Femur (tissue), 1 donor: ENCODE data around the gene ACTR1A.
"Not testable (repeated sequence)": the region's sequence is repeated elsewhere in the genome, so short reads cannot be mapped to it uniquely, and the experiment has no call there.

Experiments
- DNase-seq: peaks from one replicate; pipeline ENCODE4 v3.0.0-alpha.2; 2017

Gene ACTR1A

DNA sequence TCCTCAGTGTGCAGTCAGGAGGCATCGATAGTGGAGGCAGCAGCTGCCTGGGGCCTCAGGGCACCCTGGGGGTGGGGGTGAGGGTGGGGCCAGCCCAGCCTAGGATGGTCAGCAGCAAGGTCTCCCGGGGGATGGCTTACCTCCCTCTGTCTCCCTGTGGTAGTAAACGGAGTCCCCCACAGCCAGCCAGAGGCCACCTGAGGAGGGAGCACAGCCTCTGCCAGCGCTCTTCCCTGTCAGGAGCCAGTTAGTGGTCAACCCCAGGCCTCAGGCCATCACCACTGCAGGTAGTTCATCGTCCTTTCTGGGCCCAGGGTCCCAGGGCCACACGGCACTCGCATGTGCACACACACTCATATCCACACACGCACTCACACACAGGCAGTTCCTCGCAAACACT, 22.1 kb downstream of the ACTR1A start:
- no peak for DNase-seq

DNA sequence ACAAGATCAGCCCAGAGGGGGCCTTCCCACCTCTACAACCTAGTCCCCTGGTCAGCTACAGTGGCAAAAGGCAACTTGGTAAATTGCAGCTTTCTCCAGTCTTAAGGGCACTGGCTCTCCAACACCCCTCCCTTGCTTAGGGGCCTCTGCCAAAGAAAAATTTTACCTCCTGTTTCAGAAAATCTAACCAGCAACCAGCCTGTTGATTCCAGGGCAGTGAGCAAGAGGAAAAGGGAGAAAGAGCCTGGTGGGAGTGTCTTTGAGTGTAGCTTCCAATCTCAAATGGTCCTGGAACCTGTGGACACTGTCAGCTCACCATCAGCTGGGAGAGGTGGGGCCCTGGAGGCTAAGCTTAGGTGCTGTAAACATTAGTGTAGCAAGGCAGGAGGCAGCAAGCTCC, 22.9 kb downstream of the ACTR1A start:
- DNase-seq = no peak

DNA sequence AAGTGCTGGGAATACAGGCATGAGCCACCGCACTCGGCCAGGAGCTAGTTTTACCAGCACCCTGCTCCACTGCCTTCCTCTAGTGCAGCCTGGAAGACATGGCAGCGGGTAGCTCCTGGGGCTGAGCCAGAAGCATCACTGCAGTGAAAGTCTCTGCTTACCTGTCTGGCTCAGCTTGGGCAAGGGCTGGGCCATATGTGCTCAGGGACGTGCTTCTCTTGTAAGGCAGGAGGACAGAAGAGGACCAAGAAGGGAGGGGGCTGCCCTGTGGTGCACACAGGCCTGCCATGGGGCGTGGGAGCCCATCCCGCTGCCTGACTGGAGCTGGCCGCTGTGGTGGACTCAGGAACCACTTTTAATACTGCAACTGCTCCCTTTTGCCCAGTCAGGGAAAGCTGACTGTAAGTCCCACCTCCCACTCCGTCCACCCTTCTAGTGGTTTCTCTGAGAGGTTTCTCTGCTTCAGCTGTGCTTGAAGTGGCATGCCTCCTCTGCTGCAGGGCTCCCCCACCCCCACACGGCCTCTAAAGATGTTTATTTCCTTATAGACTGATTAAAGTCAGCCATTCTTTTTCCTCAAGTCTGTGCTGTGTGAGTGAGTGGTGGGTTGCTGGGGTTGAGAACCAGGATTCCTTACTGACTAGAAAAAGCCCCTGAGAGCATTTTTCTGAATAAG, 25.9 kb downstream of the ACTR1A start:
- DNase-seq = no peak

DNA sequence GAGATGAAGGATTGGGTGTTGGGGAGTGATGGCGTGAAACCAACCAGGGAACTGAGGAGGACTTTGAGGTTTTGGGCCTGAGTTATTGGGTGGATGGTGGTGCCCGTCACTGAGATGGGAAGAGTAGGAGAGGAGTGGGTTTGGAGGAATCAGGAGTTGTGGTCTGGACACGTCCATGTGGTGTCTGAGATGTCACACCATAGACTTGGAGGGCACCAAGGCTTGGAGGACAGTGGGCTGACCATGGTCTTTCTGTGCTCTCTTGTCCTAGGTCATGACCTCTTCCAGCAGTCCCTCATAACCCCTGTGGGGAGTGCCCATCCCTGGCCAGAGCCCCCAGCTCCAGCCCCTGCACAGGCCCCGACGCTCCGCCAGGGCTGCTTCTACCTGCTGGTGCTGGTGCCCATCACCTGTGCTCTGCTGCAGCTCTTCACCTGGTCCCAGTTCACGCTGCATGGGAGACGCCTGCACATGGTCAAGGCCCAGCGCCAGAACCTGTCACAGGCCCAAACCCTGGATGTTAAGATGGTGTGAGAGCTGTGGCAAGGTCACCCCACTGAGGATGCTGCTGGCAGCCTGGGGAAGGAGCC, 27.0 kb downstream of the ACTR1A start:
- no peak for DNase-seq

DNA sequence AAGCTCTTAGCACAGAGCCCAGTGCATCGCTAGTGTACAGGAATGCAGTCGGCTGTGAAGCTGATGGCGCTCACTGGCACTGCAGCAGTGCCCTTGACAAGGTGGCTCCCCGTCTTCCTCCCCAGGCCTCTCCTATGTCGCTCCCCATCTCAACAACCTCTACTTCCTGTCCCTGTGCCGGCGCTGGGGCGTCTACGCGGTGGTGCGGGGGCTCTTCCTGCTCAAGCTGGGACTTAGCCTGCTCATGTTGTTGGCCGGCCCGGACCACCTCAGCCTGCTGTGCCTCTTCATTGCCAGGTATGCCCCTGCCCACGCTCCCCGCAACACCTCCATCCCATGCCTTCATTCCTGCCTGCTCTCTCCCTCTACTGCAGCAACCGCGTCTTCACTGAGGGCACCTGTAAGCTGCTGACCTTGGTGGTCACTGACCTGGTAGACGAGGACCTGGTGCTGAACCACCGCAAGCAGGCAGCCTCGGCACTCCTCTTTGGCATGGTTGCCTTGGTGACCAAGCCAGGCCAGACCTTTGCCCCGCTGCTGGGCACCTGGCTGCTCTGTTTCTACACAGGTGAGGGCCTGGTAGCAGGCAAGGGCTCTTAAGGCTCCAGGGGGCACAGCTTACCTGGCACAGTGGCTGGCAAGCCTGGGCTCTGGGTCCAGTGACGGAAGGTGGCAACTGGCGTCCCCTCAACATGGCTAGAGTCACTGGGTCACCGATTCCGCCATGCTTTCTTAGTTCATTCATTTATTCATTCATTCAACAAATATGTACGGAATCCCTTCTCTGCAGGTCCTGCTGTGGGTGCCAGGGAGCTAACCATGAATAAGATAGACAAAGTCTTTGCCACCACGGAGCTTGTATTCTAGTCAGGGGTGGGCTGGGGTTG, 28.8 kb downstream of the ACTR1A start:
- no peak for DNase-seq

DNA sequence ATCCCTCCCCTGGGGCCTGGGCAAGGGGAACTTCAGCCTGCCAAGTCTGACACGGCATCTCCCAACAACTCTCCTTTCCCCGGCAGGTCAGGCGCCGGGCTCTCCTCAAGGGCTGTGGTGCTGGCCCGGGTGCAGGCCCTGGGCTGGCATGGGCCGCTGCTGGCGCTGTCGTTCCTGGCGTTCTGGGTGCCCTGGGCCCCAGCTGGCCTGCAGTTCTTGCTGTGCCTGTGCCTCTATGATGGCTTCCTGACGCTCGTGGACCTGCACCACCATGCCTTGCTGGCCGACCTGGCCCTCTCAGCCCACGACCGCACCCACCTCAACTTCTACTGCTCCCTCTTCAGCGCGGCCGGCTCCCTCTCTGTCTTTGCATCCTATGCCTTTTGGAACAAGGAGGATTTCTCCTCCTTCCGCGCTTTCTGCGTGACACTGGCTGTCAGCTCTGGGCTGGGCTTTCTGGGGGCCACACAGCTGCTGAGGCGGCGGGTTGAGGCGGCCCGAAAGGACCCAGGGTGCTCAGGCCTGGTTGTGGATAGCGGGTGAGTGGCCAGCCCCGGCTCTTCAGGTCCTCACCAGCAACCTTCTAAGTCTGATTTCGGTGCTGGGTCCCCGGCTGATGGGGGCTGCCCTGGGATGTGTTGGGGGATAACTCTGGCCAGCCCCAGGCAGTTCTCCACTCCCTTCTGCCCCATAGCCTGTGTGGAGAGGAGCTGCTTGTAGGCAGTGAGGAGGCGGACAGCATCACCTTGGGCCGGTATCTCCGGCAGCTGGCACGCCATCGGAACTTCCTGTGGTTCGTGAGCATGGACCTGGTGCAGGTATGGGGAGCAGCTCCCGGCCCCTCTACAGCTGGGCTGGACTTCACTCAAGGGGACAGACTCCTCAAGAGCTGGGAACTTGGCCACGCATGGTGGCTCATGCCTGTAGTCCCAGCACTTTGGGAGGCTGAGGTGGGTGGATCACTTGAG, 31.6 kb downstream of the ACTR1A start:
- no peak for DNase-seq

DNA sequence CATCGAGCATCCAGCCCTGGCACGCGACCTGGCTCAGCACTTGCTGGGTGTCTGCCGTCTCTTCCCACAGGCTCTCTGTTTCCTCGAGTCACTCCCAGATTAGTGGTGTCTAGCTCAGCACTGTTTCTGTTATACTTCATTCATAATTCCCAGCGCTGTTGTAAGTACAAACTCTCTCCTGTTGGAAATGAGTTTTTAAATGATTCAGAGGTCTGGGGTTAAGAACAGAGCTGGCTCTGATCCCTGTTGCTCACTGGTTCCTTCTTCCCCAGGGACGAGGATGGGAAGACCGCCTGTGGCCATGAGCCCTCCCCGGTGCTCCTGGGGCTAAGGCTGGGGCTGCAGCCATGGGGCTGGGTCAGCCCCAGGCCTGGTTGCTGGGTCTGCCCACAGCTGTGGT, 33.8 kb downstream of the ACTR1A start:
- no peak for DNase-seq

DNA sequence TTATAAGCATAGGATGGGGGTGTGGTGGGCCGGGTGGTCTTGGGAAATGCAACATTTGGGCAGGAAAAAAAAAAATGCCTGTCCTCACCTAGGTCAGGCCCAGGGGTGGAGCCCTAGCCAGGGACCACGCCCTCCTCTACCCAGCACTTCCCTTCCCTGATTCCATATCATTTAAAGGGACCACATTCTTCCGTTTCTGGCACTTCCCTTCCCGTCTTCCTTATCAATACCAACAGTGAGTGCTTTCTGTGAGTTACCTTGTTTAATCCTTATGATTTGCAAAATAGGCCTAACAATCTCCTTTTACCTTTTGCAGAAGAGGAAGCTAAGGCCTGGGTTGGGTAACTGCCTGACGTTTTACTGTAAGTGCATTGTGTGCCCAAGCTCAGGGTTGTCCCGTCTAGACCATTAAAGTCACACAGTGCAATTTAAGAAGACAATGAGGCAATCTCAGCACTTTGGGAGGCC, 34.5 kb downstream of the ACTR1A start:
- DNase-seq = no peak

DNA sequence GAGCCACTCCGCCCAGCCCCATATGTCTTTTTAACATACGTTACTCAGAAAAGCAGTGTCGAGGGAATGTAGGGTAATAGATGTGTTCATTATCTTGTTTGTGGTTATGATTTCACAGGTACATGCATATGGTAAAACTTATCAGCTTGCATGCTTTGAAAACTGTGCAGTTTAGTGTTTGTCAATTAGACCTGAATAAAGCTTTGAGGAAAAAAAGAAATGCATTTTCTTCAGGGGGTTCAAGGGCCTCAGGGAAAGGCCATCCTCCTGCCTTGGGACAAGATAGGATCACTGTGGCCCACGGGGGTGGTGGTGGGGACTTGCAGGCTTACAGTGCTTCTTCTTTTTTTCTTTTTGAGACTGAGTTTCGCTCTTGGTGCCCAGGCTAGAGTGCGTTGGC, 35.2 kb downstream of the ACTR1A start:
- DNase-seq = no peak

DNA sequence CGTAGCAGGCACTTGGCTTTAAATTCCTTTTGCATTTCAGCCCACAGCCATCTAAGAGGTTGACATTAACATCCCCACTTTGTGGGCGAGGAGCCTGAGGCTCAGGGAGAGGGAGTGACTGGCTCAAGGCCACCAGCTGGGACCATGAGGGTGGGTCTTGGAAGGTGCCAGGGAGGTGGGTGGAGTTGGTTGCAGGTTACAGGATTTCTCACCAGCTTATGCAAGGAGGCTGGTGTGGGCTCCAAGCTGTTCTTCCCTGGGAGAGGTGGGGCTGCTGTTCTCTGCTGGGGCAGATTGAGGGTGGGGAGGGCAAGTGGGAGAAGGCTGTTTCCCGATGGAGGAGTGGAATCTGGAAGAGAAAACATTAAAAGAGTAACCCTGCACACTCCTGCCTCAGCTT, 37.0 kb downstream of the ACTR1A start:
- no peak for DNase-seq

DNA sequence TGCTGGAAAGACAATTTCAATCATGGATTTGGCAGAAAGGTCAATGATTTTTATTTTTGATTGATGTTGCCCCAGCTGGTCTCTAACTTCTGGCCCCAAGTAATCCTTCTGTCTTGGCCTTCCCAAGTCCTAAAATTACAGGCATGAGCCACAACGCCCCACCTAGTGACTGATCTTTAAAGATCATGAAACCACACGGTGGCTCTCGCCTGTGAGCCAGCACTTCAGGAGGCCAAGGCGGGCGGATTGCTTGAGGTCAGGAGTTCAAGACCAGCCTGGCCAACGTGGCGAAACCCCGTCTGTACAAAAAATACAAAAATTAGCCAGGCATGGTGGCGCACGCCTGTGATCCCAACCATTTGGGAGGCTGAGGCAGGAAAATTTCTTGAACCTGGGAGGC, 38.5 kb downstream of the ACTR1A start:
- DNase-seq = no peak

DNA sequence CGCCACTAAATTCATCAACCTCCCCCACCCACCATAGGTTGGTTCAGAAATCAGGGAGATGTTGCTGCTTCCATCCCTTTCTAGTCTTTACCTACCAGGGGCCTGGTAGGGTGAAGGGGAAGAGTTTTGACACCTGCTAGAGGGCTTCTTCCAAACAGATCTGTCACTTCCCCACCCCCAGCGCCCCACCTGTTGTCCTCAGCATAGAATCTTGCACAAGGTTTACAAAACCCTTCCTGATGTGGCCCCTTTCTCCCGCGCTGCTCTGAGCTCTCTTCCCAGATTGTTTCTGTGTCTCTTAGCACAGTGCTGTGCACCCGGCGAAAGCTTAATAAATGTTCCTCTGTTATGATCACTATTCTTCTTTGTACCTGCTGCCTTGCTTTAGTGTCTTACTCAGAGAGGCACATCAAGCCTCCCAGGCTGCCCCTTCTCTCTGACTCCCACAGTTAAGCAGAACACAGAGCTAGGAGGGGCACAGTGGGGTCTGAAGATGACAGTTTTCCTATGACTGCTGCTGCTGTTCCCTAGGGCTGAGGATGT, 39.9 kb downstream of the ACTR1A start:
- no peak for DNase-seq

DNA sequence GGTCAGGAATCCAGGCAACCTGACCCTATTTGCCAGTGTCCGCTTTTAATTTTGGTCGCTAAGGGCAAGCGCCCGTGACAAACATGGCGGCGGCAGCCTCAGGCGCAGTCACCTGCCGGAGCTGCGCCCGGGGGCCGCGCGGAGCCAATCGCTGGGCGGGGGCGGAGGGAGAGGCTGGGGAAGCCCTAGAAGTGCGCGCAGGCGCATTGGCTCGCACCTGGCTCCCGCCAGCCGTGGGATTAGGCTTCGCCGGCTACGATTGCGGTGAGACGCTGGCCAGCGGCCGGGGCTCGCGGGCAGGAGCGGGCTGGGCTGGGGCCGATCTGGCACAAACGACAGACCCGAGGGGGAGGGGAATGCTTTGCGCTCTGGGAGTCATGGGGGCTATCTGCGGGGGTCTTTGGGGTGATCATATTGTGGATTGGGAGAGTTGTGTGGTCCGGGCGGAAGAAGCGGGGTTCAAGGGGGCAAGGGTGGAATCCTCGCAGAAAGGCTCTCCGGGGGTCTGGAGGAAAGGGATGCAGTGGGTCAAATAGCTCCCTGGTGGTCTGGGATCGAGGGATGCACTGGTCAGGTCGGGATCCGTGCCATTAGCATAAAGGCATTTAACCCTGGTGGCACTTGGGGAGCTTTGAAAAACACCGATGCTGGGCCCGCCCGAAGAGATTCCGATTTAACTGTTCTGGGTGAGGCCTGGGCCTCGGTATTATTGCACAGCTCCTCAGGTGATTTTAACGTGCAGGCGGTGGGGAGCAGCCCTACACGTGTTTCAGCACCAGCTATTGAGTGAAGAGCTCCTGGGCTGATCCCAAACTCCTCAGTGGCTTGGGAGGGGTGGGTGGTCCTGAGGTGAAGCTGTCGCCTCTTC, 41.1 kb downstream of the ACTR1A start:
- DNase-seq = peak; percentile 89

DNA sequence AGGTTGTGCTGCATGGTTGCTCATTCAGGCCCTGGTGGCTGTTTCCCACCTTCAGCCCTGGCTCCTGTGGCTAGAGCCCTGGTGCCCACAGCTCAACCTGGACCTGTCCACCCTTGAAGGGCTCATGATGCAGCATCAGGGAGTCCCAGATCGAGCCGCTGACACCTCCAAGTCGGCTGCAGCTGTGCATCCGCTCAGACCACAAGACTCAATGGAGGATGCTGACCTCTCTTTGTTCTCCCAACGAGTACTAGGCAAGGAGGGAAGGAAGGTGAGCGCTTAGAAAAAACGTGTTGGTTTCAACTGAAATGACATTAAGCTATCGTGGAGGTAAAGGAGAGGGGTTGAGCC, 41.7 kb downstream of the ACTR1A start:
- DNase-seq = no peak

DNA sequence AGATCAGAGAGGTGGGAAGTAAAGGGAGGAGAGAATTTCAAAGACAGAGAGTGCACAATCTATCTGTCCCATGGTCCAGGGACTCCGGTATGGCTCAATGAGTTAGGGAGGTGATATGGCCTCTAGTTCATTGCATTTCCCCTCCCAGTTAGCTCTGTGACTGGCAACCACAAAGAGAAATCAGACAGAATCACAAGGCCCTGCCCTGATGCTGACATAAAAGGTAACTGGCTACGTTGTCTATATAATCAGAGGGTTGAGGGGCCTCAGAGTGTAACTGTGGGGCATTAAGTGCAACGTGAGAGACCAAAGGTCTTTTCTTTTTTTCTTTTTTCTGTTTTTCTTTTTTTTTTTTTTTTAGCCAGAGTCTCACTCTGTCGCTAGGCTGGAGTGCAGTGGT, 43.9 kb downstream of the ACTR1A start:
- no peak for DNase-seq

DNA sequence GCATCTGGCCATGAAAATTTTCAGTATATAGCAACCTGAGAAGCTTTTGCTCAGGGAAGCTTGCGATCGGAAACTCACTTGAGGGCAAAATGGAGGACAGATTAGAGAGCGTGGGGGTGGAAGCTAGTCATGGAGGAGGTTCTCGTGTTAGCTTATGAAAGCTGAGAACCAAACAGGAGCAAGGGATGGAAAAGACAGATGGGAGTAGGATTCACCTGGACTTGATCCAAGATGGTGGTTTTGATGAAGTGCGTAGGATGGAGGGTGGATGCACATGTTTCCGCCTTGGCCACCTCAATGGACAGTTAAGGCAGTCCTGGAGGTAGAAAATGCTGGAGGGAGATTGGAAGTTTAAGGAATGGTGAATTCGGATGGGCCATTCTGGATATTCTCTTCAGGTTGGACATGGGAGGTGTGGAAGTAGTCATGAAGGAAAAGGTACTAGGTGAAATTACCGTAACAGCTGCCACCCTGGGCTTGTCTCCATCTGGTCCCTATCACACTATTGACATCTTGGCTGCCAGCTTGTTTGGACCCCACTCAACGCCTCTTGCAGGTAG, 44.8 kb downstream of the ACTR1A start:
- no peak for DNase-seq

DNA sequence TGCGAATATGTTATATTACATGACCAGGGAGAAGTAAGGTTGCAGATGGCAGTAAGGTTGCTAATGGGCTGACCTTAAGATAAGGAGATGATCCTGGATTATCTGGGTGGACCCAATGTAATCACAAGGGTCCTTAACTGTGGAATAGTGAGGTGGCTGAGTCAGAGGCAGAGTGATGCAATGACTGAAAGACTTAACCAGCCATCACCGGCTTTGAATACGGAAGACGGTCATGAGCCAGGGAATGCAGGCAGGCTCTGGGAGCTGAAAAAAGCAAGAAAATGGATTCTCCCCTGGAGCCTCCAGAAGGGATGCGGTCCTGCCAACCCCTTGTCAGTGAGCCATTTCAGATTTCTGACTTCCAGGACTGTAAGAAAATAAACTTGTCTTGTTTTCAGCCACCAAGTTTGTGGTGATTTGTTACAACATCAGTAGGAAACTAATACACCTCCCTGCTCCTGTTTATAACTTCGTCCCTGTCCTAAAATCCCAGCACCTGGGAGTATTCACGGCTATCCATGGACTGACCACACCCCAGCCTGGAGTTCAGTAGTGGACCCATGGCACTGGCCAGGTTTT, 46.5 kb downstream of the ACTR1A start:
- DNase-seq = no peak

DNA sequence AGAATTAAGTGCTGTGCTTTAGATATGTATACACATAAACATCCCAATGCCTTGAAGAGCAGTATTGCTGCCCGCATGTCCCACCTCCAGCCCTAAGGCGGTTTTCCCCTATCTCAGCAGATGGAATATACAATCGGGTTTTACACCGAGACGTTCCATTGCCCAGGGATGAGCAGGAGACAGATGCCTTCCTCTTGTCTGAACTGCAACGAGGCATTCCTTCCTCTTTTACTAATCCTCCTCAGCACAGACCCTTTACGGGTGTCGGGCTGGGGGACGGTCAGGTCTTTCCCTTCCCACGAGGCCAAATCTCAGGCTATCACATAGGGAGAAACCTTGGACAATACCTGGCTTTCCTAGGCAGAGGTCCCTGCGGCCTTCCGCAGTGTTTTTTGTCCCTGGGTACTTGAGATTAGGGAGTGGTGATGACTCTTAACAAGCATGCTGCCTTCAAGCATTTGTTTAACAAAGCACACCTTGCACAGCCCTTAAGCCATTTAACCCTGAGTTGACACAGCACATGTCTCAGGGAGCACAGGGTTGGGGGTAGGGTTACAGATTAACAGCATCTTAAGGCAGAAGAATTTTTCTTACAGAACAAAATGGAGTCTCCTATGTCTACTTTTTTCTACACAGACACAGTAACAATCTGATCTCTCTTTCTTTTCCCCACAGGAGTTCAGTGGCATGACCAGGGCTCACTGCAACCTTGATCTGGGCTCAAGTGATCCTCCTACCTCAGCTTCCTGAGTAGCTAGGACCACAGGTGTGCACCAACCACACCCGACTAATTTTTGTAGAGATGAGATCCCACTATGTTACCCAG, 47.6 kb downstream of the ACTR1A start:
- DNase-seq = not testable (repeated sequence)

DNA sequence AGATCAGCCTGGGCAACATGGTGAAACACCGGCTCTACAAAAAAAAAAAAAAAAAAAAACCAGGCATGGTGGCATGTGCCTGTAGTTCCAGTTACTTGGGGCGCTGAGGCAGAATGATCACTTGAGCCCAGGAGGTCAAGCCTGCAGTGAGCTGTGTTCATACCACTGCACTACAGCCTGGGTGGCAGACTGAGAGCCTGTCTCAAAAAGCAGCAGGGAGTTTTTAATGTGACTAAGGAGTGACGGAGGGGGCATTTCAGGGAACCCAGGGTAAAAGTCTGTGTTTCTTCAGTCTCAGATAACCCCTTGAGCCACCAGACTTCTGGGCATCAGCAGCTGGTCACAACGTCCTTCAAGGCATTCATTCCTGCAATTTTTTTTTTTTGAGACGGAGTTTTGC, 49.0 kb downstream of the ACTR1A start:
- DNase-seq = no peak
